Endothelial cell of umbilical vein (primary cell): Measurements from ENCODE around the gene PITPNB.

Experiments used
- CTCF ChIP-seq, 2 donors: IDR thresholded peaks; 1 replicate in 1 of 2; 2 replicates in 1 of 2; pipeline ENCODE4 v1.5.1; 2011; ENCODE audit warnings: low read length in 2 of 2, mild to moderate bottlenecking in 2 of 2, moderate library complexity in 2 of 2, control low read depth in 1 of 2, inconsistent platforms in 1 of 2, low read depth in 1 of 2; ENCODE audit not compliant: insufficient read depth in 1 of 2; ENCODE audit errors: extremely low read depth in 1 of 2
- EZH2 ChIP-seq: IDR thresholded peaks from 2 replicates; pipeline ENCODE4 v1.6.1; 2012; ENCODE audit warnings: borderline replicate concordance, low read depth, mild to moderate bottlenecking, moderate library complexity, low read length, inconsistent platforms; ENCODE audit not compliant: severe bottlenecking
- JUN ChIP-seq: IDR thresholded peaks from 2 replicates; pipeline ENCODE4 v1.6.1; 2011; ENCODE audit warnings: borderline replicate concordance, low read depth; ENCODE audit not compliant: insufficient read length, insufficient read depth
- MAX ChIP-seq: IDR thresholded peaks from 2 replicates; pipeline ENCODE4 v1.6.1; 2011; ENCODE audit not compliant: insufficient read depth, insufficient read length
- POLR2A ChIP-seq: IDR thresholded peaks from 2 replicates; pipeline ENCODE4 v1.6.1; 2012; ENCODE audit warnings: low read depth, mild to moderate bottlenecking, control low read depth, low read length
- POLR2AphosphoS5 ChIP-seq: IDR thresholded peaks from 2 replicates; pipeline ENCODE4 v1.6.1; 2012; ENCODE audit warnings: low read depth, mild to moderate bottlenecking, control low read depth, low read length, moderate library complexity; ENCODE audit not compliant: insufficient read depth

GRCh38 chr22:27933186-27933983, 14.3 kb upstream of the PITPNB start:
- TF ChIP-seq POLR2AphosphoS5: no peak
- no peak for TF ChIP-seq JUN
- TF ChIP-seq CTCF (IDR thresholded peaks at IDR 0.05; ENCODE audit: extremely low read depth in 1 of 2, insufficient read depth in 1 of 2, low read depth in 1 of 2, low read length in 2 of 2): no peak
- TF ChIP-seq EZH2: no peak
- no peak for TF ChIP-seq POLR2A
- TF ChIP-seq MAX: no peak
